ENCODE measurements around the gene SCMH1. TPM values are rescaled to one million over a fixed set of nuclear protein-coding genes. Genes with fewer than 3 reads are reported as not detected.

SCMH1 gene
- total RNA-seq, 1 donor from 2014 or later: 25.1 TPM

Other genes starting within 250 kb of the SCMH1 start
- 0.65 TPM in 1 of 2 replicates, not detected in the other for gene SLFNL1, start 220.6 kb downstream of the SCMH1 start, total RNA-seq
- gene FOXO6, start 119.1 kb upstream of the SCMH1 start, total RNA-seq: 0.25 TPM in 1 of 2 replicates, not detected in the other
- 19.4 and 39.9 TPM in 2 replicates for gene EDN2, start 242.4 kb upstream of the SCMH1 start, total RNA-seq

Data from renal cortical epithelial cell (primary cell).